Neural progenitor cell (in vitro differentiated cells): ENCODE results near the gene DNAH10. TPM values are rescaled to one million over a fixed set of nuclear protein-coding genes. Genes with fewer than 3 reads are reported as not detected.

Experiments used
- DNase-seq: peaks from one replicate; pipeline ENCODE4 v3.0.0-alpha.2; 2016; ENCODE audit warnings: low spot score
- H2AFZ ChIP-seq: fragments of 200-600 bp; sonication (generic); replicated peaks from 2 replicates; pipeline ENCODE4 v1.6.1; 2016; ENCODE audit warnings: antibody characterized with exemption
- H3F3A ChIP-seq: fragments of 200-600 bp; sonication (generic); 2 replicates; pipeline ENCODE4 v1.6.1; 2016; ENCODE audit warnings: antibody characterized with exemption, low read depth
- H3K27ac ChIP-seq: fragments of 200-600 bp; sonication (generic); 2 replicates; pipeline ENCODE4 v1.5.1; 2016; ENCODE audit warnings: mild to moderate bottlenecking
- H3K27me3 ChIP-seq: fragments of 200-600 bp; sonication (generic); 2 replicates; pipeline ENCODE4 v1.6.1; 2016; ENCODE audit warnings: mild to moderate bottlenecking, moderate library complexity
- H3K36me3 ChIP-seq: fragments of 200-600 bp; sonication (generic); 2 replicates; pipeline ENCODE4 v1.5.1; 2016
- H3K4me1 ChIP-seq: fragments of 200-600 bp; sonication (generic); 2 replicates; pipeline ENCODE4 v1.6.1; 2016; ENCODE audit warnings: mixed run types
- H3K4me2 ChIP-seq: fragments of 200-600 bp; sonication (generic); 2 replicates; pipeline ENCODE4 v1.6.1; 2016
- H3K4me3 ChIP-seq: fragments of 200-600 bp; sonication (generic); 2 replicates; pipeline ENCODE4 v1.5.1; 2016
- H3K79me2 ChIP-seq: fragments of 200-600 bp; sonication (generic); 2 replicates; pipeline ENCODE4 v1.6.1; 2016; ENCODE audit warnings: low read depth
- H3K9ac ChIP-seq: fragments of 200-600 bp; sonication (generic); 2 replicates; pipeline ENCODE4 v1.6.1; 2016
- H3K9me3 ChIP-seq: fragments of 200-600 bp; sonication (generic); 2 replicates; pipeline ENCODE4 v1.5.1; 2016; ENCODE audit warnings: low read depth
- H4K20me1 ChIP-seq: fragments of 200-600 bp; sonication (generic); 2 replicates; pipeline ENCODE4 v1.6.1; 2016; ENCODE audit warnings: low read depth
- H3K27ac Mint-ChIP-seq: 3 replicates; pipeline ENCODE4 v1.8.0; 2021; ENCODE audit warnings: mixed read lengths
- H3K27me3 Mint-ChIP-seq: 2 replicates; pipeline ENCODE4 v1.8.0; 2022; ENCODE audit warnings: low read depth, mild to moderate bottlenecking, inconsistent platforms, moderate library complexity, mixed read lengths; ENCODE audit not compliant: insufficient read depth
- H3K36me3 Mint-ChIP-seq: 3 replicates; pipeline ENCODE4 v1.8.0; 2021; ENCODE audit warnings: mixed read lengths
- H3K4me1 Mint-ChIP-seq: 3 replicates; pipeline ENCODE4 v1.8.0; 2021; ENCODE audit warnings: mixed read lengths
- H3K4me3 Mint-ChIP-seq: 3 replicates; pipeline ENCODE4 v1.8.0; 2021; ENCODE audit warnings: mild to moderate bottlenecking, moderate library complexity, mixed read lengths
- H3K9me3 Mint-ChIP-seq: 3 replicates; pipeline ENCODE4 v1.8.0; 2020; ENCODE audit warnings: mixed read lengths
- CTCF ChIP-seq: fragments of 200-600 bp; sonication (generic); IDR thresholded peaks from 2 replicates; pipeline ENCODE4 v1.5.1; 2017; ENCODE audit warnings: antibody characterized with exemption, mild to moderate bottlenecking
- EZH2 ChIP-seq: fragments of 200-600 bp; sonication (generic); IDR thresholded peaks from 2 replicates; pipeline ENCODE4 v1.6.1; 2017; ENCODE audit warnings: antibody characterized with exemption, mild to moderate bottlenecking, moderate library complexity
- EZH2phosphoT487 ChIP-seq: fragments of 200-600 bp; sonication (generic); IDR thresholded peaks from 2 replicates; pipeline ENCODE4 v1.6.1; 2017; ENCODE audit warnings: antibody characterized with exemption
- total RNA-seq: library from RNA; depleted of rRNA; stranded (reverse); fragments of >200 nt; gene quantifications from 2 replicates; pipeline ENCODE4 v1.2.3, GENCODE V29; 2015; ENCODE audit warnings: low replicate concordance

The DNAH10 gene
- total RNA-seq, 1 donor from 2014 or later: 0.26 TPM

GRCh38 chr12:123750159-123750656 is 11.9 kb upstream of the DNAH10 start:
- Histone ChIP-seq H3K4me1 (no peaks in the 10 kb centered on the region), H3K27me3 (no peaks in the 10 kb centered on the region), H3F3A (no peaks in the 10 kb centered on the region), H3K27ac (no peak overlapping the region), H3K4me3 (no peak overlapping the region), H4K20me1 (peaks cover 4% of the 10 kb centered on the region), H3K9ac (no peak overlapping the region), H3K9me3 (no peaks in the 10 kb centered on the region), H3K4me2 (no peak overlapping the region), H3K36me3 (peaks cover 4% of the 10 kb centered on the region), H3K79me2 (no peaks in the 10 kb centered on the region), H2AFZ (no peak overlapping the region)
- Mint-ChIP-seq H3K27me3 (no peaks in the 10 kb centered on the region), H3K9me3 (no peaks in the 10 kb centered on the region), H3K4me3 (no peak overlapping the region), H3K27ac (no peak overlapping the region), H3K4me1 (no peaks in the 10 kb centered on the region), H3K36me3 (peaks cover 32% of the 10 kb centered on the region)
- DNase-seq: no peak
- TF ChIP-seq CTCF (no peak), EZH2phosphoT487 (no peak), EZH2 (no peak)

- H3K4me3 ChIP-seq: no peak overlapping the region
- DNase-seq: no peak
These were observed 10.1 kb upstream of the DNAH10 start for GRCh38 chr12:123752046-123752445.

GRCh38 chr12:123754041-123754772 is 7.9 kb upstream of the DNAH10 start:
- no peak overlapping the region for H3K4me3 Mint-ChIP-seq
- Histone ChIP-seq H3F3A (no peaks in the 10 kb centered on the region), H3K9ac (no peak overlapping the region), H3K79me2 (no peaks in the 10 kb centered on the region), H3K4me3 (no peak overlapping the region), H3K27ac (no peak overlapping the region), H3K4me2 (no peak overlapping the region), H3K9me3 (no peaks in the 10 kb centered on the region), H3K4me1 (no peaks in the 10 kb centered on the region), H3K27me3 (no peaks in the 10 kb centered on the region), H4K20me1 (no peaks in the 10 kb centered on the region), H2AFZ (no peak overlapping the region), H3K36me3 (peaks cover 7% of the 10 kb centered on the region)
- no peak overlapping the region for H3K27ac Mint-ChIP-seq
- no peaks in the 10 kb centered on the region for H3K4me1 Mint-ChIP-seq
- no peak for TF ChIP-seq EZH2
- no peak for TF ChIP-seq EZH2phosphoT487
- TF ChIP-seq CTCF: no peak
- H3K36me3 Mint-ChIP-seq: peaks cover 22% of the 10 kb centered on the region
- H3K9me3 Mint-ChIP-seq: no peaks in the 10 kb centered on the region
- DNase-seq: no peak
- no peaks in the 10 kb centered on the region for H3K27me3 Mint-ChIP-seq

More at GRCh38 chr12:123752046-123752445, 10.1 kb upstream of the DNAH10 start:
- Histone ChIP-seq H3K79me2 (no peaks in the 10 kb centered on the region), H3K4me2 (no peak overlapping the region), H4K20me1 (peaks cover 4% of the 10 kb centered on the region), H2AFZ (no peak overlapping the region), H3K4me1 (no peaks in the 10 kb centered on the region), H3F3A (no peaks in the 10 kb centered on the region), H3K36me3 (peaks cover 4% of the 10 kb centered on the region), H3K9ac (no peak overlapping the region), H3K27me3 (no peaks in the 10 kb centered on the region), H3K27ac (no peak overlapping the region), H3K9me3 (no peaks in the 10 kb centered on the region)
- TF ChIP-seq EZH2phosphoT487 (no peak), EZH2 (no peak), CTCF (no peak)
- Mint-ChIP-seq H3K4me3 (no peak overlapping the region), H3K27me3 (no peaks in the 10 kb centered on the region), H3K9me3 (no peaks in the 10 kb centered on the region), H3K4me1 (no peaks in the 10 kb centered on the region), H3K27ac (no peak overlapping the region), H3K36me3 (peaks cover 28% of the 10 kb centered on the region)
